Activated CD4-positive, alpha-beta T cell treated with anti-CD3 and anti-CD28 coated beads for 4 hours (primary cell): ENCODE results near the gene LPO.

Experiments used
- DNase-seq, 2 donors: peaks; one replicate each; pipeline ENCODE4 v3.0.0-alpha.2; 2020

The LPO gene

DNA sequence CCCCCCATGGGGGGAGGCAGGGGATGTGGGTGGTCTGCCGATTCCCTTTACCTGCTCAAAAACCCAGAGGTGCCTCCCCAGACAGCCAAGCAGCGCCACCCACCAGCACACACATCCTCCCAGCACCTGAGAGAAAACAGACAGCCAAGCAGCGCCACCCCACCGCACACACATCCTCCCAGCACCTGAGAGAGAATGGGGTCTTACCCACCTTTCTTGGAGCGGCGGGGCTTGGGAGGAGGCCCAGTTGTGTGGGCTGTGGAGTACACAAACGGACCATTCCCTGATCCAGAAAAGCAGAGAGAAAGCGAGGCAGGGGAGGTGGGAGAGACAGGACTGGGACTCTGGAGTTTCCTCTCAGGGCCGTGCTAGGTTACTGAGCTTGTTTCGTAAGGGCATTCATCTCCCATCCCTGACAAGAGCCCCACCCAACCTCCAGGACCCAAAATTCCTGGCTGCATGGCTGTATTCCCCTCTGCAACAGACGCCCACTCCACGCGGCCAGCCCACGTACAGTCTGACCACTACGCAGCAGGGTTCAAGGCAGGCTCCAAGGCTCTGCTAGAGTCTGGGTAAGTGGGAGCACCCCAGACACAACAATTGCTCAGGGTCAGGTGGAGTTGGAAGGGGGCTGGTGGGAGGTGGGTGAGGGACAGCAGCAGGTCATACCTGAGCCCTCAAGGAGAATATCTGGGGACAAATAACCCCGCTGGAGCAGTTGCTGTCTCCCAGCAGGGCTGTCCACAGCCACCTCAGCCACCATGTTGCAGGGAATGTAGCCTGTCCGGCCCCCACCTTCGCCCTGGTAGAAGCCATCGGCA, 68.0 kb downstream of the LPO start:
- DNase-seq: no peak

- DNase-seq: no peak
These were observed 69.2 kb downstream of the LPO start for GRCh38 chr17:58307468-58308172.

DNA sequence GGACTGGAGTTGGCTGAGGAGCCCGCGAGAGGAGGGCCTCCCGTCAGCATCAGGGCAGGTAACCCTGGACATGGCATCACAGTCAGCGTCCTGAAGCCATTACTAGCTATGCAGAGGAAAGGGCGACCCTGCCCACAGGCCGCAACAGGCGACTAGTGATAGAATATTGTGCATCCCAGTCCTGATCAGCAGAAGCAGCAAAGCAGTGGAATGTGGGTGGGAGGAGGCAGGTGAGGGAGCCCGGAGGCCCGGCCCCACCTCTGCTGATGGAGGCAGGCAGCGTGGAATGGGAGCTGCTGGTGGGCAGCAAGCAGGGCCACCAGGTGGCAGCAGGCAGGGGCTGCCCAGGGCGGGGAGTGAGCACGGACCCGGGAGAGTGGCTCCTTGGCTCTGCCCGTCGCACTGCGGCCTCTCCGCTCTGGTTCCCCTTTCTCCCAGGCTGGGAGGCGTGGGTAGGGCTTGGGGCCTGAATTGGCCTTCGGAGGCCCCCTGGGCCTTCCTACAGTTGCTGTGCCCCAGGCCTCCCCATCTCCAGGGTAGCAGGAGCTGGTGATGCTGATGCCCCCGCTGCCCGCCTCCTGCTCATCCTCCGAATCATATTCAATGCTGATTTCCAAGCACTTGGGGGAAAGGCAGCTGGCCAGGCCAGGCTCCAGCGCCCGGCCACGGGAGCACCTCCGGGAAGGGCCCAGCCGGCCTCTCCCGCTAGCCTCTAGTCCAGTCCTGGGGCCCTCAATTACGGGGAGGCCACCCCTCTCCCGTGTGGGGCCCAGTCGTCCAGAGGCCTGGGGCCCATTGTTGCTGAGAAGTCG, 70.0 kb downstream of the LPO start:
- no peak for DNase-seq

- no peak for DNase-seq
These were observed 70.9 kb downstream of the LPO start for GRCh38 chr17:58308985-58309917.

DNA sequence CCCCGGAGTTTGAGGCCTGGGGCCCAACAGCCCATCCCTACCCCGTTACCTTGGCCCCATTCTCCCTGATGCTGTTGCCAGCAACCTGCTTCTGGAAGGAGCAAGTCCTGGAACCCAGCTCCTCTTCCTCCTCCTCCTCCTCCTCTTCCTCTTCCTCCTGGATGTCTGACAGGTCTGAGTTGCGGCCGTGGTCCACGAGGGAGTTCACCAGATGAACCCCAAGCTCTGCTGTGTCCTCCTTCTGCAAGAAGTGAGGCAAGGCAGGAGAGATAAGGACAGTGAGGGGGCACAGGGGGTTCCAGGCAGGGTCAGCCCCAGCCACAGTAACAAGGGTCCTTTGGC, 71.5 kb downstream of the LPO start:
- DNase-seq: no peak

DNA sequence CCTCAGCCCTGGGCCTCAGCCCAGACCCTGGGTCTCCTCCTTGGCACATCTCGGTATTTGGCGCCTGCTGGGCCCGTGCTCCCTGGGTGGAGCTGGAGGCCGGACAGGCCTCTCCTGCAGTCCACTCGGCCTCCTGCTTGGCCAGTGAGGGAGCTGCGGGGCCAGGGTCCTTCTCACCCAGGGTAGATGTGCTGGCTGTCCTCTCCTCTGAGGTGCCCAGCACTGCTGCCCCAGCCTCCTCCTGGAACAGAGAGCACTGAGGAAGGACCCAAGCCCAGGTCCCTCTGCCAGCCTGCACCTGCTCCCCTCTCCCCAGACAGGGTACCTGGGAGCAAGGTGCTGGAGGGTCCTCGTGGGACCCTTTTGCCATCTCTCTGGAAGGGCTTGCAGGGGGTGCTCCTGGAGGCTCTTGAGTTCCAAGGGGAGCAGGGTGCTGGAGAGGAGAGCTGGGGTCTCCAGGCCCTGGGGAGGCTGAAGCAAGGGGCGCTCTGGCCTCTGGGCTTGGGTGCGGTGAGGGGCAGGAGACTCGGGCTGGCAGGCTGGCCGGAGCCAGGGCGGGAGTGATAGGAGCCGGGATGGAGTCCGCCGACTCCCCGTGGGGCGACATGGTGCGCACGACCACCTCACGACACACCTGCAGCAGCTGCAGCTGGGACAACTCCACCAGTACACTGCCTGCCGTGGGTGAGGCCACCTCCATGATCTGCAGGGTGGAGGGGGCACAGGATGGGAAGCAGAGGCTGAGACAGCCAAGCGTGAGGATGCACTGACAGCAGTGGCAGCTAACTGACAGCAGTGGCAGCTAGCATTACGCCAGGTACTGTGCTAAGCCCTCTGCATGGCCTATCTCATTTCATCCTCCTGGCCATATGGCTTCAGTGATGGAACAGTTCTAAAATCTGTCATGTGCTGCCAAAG, 72.4 kb downstream of the LPO start:
- DNase-seq: no peak

DNA sequence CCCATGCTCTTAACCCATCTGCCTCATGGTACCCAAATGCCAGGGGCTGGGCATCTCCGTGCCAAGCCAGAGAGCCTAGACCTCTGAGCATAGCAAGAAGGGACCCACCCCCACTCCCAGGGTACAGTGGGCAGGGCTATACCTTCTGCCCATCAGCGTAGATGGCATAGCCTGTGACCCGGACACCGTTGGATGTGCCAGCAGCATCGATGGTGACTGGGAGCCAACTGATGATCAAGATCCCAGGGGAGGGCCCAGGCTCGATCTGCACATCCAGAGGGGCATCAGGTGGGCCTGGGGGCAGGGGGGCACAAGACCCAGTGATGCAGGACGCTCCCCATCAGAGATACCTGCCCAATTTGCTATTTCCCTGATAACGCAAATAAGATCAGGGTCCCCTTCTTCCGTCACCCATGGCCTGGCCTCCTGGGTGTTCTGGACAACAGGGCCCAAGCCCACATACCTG, 73.1 kb downstream of the LPO start:
- DNase-seq: no peak

DNA sequence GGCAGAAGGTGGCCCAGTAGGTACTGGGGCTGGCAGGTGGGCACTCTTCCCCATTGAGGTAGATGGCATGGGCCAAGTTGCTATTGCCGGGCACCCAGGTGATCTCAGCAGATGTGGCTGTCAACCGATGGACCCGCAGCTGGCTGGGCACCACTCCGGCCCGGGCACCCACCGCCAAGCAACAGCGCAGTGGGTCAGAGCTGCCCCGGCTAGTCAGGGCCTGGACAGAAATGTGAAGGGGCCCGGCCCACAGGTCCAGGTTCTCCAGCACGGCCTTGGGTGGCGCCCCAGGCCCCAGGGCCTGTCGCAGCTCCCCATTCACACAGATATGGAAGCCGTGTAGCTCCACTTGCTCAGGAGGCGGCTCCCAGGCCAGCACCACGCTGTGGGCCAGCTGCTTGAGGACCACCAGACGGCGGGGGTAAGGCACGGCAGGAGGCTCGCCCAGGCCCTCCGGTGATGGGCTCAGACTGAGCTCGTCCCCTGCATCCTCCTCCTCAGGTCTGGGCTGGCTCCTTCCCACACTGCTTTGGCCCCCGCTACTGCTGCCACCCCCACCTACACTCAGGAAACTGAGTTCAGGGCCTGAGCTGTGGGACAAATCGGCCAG, 73.7 kb downstream of the LPO start:
- DNase-seq: no peak

- DNase-seq: no peak
These were observed 74.4 kb downstream of the LPO start for GRCh38 chr17:58312829-58313228.

- no peak for DNase-seq
These were observed 75.7 kb downstream of the LPO start for GRCh38 chr17:58313815-58314705.

DNA sequence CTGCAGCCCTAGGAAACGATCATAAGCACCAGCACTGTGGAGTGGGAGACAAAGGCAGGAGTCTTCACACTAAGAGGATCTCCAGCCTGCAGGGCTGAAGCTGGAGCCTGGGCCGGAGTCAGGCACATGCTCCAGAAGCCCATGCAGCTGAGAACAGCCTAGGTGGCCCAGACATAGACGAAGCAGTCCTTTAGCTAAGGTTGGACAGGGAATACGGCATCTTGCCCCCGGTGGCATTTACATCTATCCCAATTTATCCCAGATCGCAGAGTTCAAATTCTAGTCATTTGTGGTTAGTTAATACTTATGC, 76.3 kb downstream of the LPO start:
- DNase-seq: no peak

DNA sequence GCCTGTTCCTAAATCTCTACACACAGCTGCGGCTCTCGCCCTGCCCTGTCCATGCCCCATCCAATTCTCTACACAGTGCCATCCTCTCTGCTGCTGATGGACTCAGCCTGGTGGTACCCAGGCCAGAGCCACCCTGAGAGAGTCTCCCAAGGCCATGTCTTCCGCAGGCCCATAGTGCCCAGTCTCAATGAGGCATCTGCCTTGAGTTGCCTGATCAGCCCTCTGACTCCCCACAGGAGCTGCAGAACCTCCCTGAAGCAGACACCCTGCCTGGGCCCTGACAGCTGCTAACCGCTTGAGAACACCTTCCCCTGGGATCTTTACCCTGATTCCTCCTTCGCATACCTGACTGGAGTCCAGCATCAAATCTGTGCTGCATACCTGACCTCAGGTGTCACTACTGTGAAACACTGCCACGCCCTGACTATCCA, 76.9 kb downstream of the LPO start:
- DNase-seq: no peak

- DNase-seq: no peak
These were observed 77.4 kb downstream of the LPO start for GRCh38 chr17:58315750-58316149.

DNA sequence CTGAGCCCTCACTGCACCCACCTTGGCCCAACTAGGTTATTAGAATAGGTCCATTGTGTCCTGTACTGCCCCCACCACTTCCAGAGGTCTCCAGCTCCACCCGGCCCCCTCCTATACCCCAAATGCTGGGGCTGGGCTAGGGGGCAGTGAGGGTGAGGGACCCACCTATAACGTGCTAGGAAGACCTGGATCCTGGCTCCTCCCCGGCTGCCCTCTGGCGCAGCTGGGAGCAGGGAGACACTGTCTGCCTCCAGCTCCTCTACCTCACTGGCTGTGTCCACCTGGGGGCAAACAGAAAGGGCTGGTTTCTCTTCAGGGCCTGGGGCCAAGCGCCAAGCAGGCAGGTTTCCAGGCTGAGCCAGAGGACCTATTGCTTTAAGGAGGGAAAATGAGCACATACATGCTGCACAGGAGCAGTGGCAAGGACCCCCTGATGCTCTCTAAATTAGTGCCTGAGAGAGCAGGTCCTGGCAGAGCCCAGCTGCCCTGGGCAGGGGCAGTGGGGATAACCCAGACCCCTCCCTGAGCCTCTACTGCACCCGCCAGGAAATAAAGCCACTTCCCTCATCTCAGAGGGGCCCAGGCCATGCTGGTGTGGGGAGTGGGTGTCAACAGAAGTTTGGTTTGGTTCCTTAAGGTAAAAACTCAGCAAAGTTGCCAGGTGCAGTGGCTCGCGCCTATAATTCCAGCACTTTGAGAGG, 78.0 kb downstream of the LPO start:
- DNase-seq: peak in 1 of 2 donors; percentile 0

- DNase-seq: peak; percentile 75 to 77
These were observed 79.2 kb downstream of the LPO start for GRCh38 chr17:58317421-58318064.

DNA sequence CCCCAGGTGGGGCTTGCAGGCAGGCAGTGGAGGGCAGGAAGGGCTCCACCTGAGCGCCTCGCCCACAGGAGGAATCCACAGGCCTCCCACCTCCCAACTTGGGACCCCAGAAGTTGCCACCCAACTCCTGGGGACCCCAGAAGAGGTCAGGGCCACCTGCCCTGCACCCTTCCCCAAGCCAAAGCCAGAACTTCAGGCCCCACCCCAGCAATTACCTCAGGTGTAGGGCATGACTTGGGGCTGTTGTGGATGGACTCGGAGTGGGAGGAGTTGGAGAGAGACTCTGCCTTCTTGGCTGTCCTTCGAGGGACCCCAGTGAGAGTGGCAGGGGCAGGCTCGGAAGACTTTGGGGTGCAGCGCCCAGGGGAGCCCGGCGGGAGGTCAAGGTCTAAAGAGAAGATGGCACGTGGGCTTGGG, 79.7 kb downstream of the LPO start:
- DNase-seq: no peak
